Pulmonary artery endothelial cell (primary cell): ENCODE data around the gene E2F6. TPM values are rescaled to one million over a fixed set of nuclear protein-coding genes. Genes with fewer than 3 reads are reported as not detected.

Experiments used
- DNase-seq: peaks from one replicate; pipeline ENCODE4 v3.0.0-alpha.2; 2011; ENCODE audit warnings: low read depth, low spot score
- total RNA-seq: library from RNA; depleted of rRNA; stranded (reverse); fragments of >200 nt; gene quantifications from 2 replicates; pipeline ENCODE4 v1.2.3, GENCODE V29; 2014

Gene E2F6
- total RNA-seq, 1 donor from 2014 or later = 12.0 TPM

GRCh38 chr2:11458753-11459152, 7.2 kb downstream of the E2F6 start:
- no peak for DNase-seq

- no peak for DNase-seq
Observed at GRCh38 chr2:11457935-11458334, 8.0 kb downstream of the E2F6 start.

GRCh38 chr2:11456251-11456650, 9.7 kb downstream of the E2F6 start:
- DNase-seq = no peak

DNA sequence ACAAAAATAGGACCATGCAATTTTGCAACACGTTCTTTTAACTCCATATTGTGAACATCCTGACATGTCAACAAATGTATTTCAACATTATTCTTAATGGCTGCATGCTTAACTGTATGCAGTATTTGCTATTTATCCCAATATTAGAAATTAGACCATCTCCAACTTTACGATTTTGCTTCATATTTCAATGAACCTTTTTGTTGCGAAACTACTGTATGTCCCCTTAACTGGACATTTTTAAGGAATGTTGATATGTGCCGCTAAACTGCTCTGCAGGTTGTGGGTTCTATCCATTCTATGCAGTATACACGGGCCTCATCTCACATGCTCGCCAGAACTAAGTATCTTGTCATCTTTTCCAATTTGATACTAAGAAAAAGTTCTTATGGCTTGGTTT, 11.1 kb downstream of the E2F6 start:
- no peak for DNase-seq

GRCh38 chr2:11450791-11451190, 15.2 kb downstream of the E2F6 start:
- DNase-seq = no peak

DNA sequence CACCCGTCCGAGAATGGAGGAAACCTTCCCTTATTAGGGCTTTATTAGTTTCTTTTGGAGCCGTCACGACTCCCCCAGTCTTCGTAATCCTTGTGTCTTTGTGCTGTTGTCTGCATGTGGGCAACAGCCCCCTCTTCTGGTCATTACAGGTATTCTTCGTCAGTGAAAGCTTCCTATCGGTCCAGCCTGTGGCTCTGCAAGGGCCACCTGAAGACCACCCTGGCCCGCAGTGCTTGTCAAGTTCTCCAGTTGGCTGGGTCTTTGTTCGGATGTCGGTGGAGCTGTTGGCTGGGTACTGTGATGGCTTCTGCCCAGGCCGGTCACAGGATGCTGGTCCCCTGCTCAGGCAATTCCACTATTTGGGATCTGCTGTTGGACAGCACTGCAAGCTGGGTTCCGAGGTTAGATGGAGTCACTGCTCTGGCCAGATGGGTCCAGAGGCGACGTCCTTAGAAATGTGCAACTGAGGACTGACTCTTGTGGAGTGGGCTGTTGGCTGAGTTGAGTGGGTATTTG, 19.2 kb downstream of the E2F6 start:
- peak; percentile 26 for DNase-seq

- no peak for DNase-seq
Observed at GRCh38 chr2:11444737-11445136, 21.2 kb downstream of the E2F6 start.

GRCh38 chr2:11438555-11439080, 27.3 kb downstream of the E2F6 start:
- no peak for DNase-seq

GRCh38 chr2:11437602-11438001, 28.4 kb downstream of the E2F6 start:
- no peak for DNase-seq

DNA sequence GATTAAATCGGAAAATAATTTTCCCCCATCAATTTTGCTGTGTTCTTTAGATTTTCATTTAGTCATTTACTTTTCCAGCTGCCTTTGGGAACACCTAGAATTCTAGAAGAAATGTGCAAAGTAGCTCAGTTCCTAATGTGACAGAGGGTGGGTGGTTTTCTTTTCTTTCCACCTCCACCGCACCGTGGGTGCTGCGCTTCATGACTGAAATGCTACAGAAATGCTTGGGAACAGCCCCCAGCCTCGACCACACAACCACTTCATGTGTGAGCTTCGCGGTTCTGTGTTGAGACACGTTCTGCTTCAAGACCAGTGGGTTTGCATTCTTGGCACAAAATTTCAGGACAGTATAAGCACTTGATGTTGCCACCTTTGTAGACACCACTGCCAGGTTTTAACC, 30.9 kb downstream of the E2F6 start:
- DNase-seq = no peak

- DNase-seq = no peak
Observed at GRCh38 chr2:11434443-11434842, 31.5 kb downstream of the E2F6 start.

DNA sequence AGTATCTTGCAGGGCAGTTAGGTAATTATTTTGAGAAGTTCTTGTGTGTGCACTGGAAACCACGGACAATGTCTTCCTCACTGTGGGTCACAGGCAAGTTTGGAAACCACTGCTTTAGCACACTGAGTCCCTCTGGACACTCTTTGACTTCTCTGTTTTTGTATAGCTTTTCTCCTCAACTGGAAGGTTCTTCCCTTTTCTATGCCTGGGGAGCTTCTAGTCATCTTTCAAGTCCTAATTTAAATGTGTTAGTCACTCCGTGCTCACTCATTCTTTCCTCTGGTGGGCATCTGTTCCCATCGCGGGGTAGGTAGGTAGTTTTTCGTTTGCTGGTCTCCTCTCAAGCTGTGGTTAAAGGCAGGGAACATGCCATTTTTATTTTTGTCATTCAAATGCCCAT, 32.1 kb downstream of the E2F6 start:
- DNase-seq = no peak

DNA sequence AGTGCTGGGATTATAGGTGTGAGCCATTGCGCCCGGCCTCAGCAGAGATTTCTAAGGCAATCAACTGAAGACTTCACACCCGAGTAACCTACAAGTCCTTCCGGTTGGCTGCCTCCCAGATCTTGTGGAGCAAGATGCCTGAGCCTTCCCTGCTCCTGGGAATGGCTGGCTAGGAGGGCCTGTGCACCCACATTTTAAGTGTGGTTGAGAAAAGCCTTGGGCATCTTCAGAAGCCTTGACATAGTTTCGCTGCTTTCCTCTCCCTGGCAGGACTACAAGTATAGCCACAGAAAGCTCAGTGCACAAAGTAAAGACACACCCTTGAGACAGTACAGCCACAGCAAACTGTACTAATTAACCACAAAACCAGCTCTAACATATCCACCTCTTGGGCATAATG, 35.2 kb downstream of the E2F6 start:
- DNase-seq = no peak

DNA sequence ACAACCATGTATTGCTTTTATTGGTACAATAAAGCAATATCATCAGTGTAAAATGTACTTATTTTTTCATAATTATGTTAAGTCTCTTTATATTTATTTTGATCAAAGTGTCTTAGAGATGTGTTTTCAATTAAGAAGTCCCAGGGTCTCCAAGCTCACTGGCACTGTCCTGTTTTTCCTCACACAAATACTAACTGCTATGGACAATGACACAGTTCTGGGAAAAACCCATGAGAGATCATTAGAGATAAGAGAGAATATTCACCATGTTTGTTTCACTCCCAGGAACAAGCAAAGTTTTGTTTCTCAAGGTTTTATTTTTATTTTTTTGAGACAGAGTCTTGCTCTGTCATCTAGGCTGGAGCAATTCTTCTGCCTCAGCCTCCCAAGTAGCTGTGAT, 38.7 kb downstream of the E2F6 start:
- DNase-seq = no peak

DNA sequence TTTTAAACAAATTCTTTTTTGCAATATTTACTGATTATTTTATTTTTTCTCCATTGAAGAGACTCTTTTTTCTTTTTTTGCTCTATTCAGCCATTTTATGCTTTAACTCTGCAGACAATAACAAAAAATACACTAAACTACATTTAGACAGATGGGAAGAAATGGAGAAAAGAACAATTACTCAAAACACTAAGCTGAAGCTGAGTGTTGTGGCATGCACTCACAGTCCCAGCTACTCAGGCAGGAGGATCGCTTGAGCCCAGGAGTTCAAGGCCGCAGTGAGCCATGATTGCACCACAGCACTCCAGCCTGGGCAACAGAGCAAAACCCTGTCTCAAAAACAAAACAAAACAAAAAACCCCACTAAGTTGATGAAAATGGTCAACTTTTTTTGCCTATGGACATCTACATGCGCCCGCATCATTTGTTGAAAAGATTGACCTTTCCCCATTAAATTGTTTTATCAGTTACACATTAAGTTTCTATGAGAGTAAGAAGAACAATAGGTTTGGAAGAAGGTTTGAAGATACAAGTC, 43.0 kb downstream of the E2F6 start:
- DNase-seq = no peak

DNA sequence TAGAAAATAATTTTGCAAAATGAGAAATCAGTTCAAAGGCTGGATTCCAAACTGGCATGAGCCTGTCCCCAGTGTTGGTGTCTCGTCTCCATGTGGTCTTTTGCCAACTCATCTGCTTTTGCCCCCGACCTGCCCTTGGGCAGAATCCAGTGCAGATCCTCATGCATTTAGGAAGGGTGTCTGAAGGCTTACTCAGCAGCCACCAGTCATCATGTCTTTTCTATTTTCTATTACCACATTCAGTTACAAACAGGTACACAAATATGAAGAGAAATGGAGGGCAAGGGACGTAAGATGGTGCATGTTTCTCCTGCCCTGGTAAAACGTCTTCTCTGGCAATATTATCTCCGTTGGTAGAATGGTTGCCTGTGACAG, 43.5 kb downstream of the E2F6 start:
- no peak for DNase-seq

- no peak for DNase-seq
Observed at GRCh38 chr2:11421863-11422490, 44.0 kb downstream of the E2F6 start.

DNA sequence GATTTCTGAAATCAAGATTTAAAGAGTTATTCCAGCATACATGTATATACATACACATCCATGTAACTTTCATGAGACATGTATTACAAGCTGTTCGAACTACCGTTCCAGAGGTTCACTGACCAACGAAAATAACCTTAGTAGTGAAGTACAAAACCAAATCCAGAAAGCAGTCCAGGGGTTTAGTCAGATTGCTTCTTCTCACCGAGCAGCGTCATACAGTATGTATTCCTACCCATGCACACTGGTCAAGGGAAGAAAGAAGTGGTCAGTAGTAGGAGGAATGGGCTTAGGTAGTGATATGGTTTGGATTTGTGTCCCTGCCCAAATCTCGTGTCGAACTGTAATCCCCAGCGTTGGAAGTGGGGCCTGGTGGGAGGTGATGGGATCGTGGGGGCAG, 45.3 kb downstream of the E2F6 start:
- no peak for DNase-seq

- DNase-seq = no peak
Observed at GRCh38 chr2:11420190-11420589, 45.8 kb downstream of the E2F6 start.

GRCh38 chr2:11419781-11420180, 46.2 kb downstream of the E2F6 start:
- DNase-seq = no peak

- no peak for DNase-seq
Observed at GRCh38 chr2:11417946-11418585, 47.9 kb downstream of the E2F6 start.

DNA sequence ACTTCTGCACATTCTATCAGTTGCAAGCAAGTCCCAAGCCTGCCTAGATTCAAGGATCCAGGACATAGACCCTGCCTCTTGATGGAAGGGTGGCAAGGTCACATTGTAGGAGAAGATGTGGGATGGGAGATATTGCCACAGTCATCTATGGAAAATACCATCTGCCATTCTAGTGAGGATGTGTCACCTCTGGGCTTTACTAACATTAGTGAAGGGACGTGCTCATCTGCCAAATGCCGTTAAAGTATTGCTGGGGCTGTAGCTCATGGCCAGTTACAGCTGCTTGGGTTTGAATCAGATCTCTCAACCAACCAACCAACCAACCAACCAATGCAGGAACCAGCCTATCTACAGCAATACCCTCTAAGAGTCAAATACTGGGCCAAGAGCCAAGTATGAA, 49.0 kb downstream of the E2F6 start:
- DNase-seq = no peak

GRCh38 chr2:11416186-11416585, 49.8 kb downstream of the E2F6 start:
- no peak for DNase-seq
